GM12873 (cell line): Measurements from ENCODE around the gene HSD17B4.

Experiments
- CTCF ChIP-seq: IDR thresholded peaks from 2 replicates; pipeline ENCODE4 v1.5.1; 2012; ENCODE audit warnings: low read depth, mild to moderate bottlenecking, moderate library complexity, low read length, control low read depth; ENCODE audit not compliant: insufficient read depth; ENCODE audit errors: missing control alignments

HSD17B4 gene

GRCh38 chr5:119427060-119427459 is 25.2 kb upstream of the HSD17B4 start:
- TF ChIP-seq CTCF, result no peak

GRCh38 chr5:119435436-119436132 is 16.7 kb upstream of the HSD17B4 start:
- peak; percentile 70 for TF ChIP-seq CTCF

GRCh38 chr5:119439140-119439631 is 13.1 kb upstream of the HSD17B4 start:
- TF ChIP-seq CTCF, result no peak

GRCh38 chr5:119445544-119445943 is 6.8 kb upstream of the HSD17B4 start:
- no peak for TF ChIP-seq CTCF

- TF ChIP-seq CTCF, result no peak
Measured at GRCh38 chr5:119449882-119450281, 2.4 kb upstream of the HSD17B4 start.

- no peak for TF ChIP-seq CTCF
Measured at GRCh38 chr5:119451561-119451960, 736 bp upstream of the HSD17B4 start.

GRCh38 chr5:119452060-119452372 is 281 bp upstream of the HSD17B4 start:
- TF ChIP-seq CTCF, result no peak
